GM19025 (cell line): ENCODE results near the gene RAB3IP.
"Not testable (repeated sequence)": the region's sequence is repeated elsewhere in the genome, so short reads cannot be mapped to it uniquely, and the experiment has no call there.

ENCODE experiments used
- ATAC-seq: cut with Tn5 transposase; IDR thresholded peaks from one replicate; pipeline ENCODE4 v1.9.1; 2021; ENCODE audit warnings: mild to moderate bottlenecking, low read depth, moderate library complexity; ENCODE audit not compliant: unreplicated experiment

RAB3IP gene

DNA sequence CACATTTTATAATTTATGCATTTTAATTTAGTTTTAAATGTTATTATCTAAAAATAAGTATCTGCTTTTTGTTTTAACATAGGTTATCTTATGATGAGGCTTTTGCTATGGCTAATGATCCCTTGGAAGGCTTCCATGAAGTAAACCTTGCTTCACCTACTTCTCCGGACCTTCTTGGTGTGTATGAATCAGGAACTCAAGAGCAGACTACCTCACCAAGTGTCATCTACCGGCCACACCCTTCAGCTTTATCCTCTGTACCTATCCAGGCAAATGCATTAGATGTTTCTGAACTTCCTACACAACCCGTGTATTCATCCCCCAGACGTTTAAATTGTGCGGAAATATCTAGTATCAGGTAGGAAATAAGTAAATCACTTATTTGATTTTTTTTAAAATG, 16.6 kb downstream of the RAB3IP start:
- no peak for ATAC-seq

DNA sequence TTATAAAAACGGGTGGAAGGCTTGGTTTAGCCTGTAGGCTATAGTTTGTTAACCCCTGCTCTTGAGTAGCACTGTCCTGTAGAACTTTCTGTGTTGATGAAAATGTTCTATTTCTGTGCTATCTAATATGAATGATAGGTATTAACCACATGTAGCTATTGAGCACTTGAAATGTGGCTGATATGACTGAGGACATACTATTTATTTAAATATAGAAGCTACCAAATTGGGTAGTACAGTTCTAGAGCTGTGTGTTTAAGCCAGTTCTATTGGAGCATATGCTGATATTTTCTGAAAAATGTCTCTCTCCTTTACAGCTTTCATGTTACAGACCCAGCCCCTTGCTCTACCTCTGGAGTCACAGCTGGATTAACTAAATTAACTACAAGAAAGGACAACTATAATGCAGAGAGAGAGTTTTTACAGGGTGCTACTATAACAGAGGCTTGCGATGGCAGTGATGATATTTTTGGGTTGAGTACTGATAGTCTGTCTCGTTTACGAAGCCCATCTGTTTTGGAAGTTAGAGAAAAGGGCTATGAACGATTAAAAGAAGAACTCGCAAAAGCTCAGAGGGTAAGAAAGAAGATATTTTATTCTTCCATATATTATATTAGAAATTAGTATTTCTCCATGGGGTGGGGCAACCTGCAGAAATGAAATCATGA, 17.6 kb downstream of the RAB3IP start:
- ATAC-seq, result no peak

DNA sequence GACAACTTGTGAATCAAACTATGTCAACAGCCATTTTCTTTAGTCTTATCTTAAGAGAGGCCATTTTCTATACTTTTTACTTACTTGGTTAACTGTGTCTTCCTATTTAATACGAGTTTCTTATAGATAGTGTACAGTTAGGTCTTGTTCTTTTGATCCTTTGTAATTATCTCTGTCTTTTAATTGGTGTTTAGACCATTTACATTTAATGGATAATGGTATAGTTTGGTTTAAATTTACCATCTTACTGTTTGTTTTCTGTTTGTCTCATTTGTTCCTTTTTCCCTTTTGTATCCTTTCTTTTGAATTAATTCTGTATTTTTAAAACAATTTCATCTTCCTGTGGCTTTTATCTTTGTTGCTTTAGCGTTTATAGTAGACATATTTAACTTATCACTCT, 19.4 kb downstream of the RAB3IP start:
- no peak for ATAC-seq

DNA sequence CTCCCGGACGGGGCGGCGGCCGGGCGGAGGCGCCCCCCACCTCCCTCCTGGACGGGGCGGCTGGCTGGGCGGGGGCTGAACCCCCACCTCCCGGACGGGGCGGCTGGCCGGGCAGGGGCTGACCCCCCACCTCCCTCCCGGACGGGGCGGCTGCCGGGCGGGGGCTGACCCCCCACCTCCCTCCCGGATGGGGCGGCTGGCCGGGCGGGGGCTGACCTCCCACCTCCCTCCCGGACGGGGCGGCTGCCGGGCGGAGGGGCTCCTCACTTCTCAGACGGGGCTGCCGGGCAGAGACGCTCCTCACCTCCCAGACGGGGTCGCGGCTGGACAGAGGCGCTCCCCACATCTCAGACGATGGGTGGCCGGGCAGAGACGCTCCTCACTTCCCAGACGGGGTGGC, 20.9 kb downstream of the RAB3IP start:
- not testable (repeated sequence) for ATAC-seq

DNA sequence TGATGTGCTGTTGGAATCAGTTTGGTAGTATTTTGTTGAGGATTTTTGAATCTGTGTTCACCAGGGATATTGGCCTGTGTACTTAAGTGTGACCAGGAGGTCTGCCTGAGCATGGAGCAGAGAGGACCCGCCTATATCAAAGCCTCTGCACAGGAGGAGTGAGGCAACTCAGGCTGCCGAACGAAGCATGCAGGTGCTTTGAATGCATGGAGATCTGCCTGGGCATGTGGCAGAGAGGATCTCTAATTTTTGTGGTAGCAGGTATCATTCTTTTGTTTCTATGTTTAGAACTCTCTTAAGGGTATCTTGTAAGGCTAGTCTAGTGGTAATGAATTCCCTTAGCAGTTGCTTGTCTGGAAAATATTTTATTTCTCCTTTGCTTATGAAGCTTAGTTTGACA, 26.9 kb downstream of the RAB3IP start:
- ATAC-seq, result no peak

DNA sequence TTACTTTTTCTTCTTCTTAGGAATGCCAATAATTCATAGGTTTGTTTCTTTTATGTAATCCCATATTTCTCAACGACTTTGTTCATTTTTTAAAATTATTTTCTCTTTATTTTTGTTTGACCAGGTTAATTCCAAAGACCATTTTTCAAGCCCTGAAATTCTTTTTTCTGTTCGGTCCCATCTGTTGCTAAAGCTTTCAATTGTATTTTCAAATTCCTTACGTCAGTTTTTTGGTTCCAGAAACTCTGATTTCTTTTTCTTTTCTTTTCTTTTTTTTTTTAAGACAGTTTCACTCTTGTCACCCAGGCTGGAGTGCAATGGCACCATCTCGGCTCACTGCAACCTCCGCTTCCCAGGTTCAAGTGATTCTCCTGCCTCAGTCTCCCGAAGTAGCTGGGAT, 27.6 kb downstream of the RAB3IP start:
- no peak for ATAC-seq

DNA sequence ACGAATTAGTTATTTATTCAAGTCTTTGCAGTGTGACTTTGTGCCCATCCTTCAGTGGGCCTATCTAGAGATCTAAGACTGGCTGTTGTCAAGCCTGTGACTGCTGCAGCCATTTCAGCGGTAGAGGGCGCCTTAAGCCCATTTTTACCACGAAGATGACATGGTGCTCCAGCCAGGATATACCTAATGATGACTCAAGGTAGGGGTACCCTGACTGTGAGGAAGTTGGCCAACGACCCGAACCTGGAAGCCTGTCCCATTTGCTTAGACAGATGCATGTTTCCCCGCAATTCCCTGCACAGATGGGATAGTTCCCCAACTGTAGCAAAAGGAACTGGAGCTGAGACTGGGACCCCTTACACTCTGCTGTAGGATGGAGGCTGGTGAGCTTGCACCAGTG, 41.3 kb downstream of the RAB3IP start:
- ATAC-seq, result no peak

DNA sequence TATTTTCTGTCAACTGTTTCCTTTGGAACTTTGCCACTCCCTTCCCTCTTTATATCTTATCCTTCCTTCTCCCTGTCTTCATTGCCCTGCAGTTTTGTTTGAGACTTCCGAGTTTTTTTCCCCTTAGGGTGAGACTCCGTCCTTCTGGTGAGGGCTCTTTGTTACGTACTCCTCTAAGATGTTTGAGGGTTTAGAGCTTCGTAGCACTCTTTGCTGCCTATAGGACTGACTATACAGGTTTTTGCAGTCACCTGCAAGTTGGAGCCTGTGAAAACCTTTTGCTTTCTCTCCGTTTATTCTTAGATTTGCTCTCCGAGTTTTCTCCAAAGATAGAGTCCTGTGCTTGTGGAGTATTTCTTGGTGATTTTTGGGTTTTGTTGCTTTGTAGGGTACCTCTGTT, 44.7 kb downstream of the RAB3IP start:
- ATAC-seq, result no peak

DNA sequence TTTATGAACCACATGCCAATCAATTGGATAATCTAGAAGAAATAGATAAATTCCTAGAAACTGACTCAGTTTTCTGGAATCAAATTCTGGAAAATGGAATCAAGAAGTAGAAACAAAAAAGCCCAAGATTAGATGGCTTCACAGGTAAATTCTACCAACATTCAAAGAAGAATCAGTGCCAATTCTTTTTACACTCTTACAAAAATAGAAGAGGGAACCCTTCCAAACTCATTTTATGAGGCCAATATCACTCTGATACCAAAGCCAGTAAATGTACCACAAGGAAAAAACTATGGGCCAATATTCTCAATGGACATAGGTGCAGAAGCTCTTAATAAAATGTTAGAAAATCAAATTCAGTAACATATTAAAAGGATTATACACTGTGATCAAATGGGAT, 50.7 kb downstream of the RAB3IP start:
- no peak for ATAC-seq

DNA sequence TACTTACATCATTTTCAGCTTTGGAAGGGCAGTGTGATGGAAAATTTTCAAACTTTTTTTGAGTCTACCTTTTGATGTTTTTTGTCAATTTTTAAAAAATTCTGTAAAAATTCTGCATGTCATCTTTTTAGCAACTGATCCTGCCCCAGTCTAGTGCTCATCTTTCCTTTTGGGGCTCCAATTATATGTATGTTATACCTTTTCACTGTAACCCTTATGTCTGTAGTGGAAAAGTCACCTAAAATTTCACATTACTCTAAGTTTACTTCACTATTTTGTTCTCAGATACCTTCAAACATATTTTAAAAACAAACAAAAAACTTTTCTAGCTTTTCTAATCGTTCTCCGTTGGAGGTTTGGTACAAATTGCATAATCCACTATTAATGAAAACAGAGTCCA, 53.9 kb downstream of the RAB3IP start:
- no peak for ATAC-seq

DNA sequence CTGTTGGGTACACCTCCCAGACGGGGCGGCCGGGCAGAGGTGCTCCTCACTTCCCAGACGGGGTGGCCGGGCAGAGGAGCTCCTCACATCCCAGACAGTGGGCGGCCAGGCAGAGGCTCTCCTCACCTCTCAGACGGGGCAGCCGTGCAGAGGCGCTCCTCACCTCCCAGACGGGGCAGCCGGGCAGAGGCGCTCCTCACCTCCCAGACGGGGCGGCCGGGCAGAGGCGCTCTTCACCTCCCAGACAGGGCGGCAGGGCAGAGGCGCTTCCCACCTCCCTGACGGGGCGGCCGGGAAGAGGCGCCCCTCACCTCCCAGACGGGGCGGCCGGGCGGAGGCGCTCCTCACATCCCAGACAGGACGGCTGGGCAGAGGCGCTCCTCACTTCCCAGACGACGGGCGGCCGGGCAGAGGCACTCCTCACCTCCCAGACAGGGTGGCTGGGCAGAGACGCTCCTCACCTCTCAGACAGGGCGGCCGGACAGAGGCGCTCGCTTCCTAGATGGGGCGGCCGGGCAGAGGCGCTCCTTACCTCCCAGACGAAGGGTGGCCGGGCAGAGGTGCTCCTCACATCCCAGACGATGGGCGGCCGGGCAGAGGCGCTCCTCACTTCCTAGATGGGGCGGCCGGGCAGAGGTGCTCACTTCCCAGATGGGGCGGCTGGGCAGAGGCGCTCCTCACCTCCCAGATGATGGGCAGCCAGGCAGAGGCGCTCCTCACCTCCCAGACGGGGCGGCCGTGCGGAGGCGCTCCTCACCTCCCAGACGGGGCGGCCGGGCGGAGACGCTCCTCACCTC, 68.6 kb downstream of the RAB3IP start:
- not testable (repeated sequence) for ATAC-seq

DNA sequence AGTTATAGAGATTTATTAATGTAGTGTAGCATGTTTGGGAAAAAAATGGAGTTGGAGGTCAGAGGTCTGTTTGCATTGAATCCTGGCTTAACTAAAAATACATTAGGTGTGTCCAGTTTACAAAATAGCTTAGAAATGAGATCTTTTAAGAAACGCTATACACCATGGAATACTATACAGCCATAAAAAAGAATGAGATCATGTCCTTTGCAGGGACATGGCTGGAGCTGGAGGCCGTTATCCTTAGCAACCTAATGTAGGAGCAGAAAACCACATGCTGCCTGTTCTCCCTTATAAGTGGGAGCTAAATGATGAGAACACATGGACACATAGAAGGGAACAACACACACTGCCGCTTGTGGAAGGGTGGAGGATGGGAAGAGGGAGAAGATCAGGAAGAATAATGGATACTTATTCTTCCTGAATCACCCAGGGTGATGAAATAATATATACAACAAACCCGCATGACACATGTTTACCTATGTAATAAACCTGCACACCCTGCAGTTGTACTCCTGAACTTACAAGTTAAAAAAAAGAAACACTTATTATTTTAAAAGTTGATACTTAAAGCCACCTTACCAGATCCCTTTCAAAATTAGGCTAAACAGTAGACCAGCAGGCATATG, 72.3 kb downstream of the RAB3IP start:
- no peak for ATAC-seq

DNA sequence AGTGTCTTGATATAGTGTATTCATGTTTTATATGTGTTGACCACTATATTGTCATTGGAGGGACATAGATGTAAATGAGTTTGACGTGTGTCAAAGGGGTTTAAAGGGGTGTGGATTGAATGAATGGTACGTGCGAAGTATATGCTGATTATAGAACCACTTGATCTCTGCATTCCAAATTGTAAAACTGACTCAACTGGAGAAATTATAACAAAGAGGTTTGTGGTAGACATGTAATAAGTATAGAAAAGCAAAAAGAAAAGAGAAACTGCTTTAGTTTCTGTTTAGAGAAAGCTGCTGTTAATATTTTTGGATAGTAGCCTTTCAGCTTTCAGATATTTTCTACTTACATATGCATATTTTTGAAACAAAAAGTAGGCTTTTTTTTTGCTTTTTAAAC, 77.4 kb downstream of the RAB3IP start:
- no peak for ATAC-seq

DNA sequence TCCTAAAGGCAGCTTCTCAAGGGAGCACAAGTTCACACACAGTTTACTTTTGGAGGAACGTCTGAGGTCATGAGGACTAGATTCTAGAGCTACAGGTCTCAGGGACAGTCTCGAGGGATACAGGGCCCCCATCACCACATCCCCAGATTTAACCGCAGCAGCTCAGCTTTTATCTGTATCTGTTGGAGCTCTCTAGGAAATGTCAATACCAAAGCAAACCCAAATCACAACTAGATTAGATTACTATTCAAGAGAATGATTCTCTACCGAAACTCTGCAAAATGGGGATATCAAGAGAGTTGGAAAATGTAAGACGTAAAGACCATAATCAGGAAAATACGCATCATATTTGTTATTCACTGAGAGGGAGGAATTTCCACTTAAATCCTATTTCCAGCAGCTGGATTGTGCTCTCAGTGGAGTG, 82.4 kb downstream of the RAB3IP start:
- no peak for ATAC-seq

DNA sequence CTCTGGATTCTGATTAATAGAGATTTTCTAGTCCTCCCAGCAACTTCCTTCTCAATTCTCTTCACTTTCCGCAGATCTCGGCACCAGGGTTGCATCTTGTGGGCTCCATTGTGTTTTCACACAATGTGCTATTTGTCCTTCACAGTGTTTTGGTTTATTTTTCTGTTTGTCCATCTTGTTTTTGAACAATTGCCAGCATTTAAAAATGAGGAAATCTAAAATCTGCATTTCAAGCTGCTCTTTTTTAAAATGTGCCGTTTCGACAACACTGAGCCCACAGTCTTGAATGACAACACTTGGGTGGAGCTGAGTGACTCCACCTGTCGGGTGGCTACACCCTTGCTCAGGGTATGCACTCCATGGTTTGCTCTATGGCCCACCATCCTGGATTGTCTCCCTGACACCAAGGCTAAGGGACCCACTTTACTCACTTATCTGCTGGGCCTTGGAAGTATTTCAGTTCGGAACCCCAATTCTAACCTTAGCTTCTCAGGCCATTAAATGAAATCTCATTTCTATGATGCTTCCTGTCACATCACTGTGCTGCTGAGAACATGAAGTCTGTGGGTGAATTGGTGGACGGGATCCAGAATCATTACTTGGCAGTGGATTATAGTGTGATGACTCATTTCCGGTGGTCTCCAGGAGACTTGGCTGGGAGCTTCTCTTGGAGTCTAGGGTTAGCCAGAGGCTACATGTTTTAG, 82.9 kb downstream of the RAB3IP start:
- ATAC-seq, result no peak

DNA sequence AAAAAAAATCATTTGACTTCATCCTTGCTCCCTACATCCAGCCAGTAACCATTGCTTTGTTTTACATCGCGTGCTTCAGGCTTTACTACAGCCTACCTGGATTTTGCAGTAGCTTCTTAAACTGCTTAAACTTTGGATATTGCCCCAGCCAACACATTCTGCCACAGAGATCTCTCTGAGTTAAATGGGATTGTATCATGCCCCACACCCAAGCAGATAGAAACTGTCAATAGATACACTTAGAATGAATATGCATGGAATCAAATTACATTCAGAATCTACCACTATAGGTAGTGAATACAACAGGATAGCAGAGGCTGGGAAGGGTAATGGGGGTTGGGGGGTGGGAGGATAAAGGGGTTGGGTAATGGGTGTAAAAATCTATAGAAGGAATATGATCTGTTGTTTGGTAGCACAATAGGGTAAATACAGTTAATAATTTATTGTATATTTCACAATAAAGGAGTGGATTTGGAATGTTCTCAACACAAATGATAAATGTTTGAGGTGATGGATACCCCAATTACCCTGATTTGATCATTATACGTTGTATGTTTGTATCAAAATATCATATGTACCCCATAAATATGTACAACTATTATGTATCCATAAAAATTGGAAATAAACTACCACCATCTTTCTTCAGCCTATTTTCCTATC, 83.7 kb downstream of the RAB3IP start:
- ATAC-seq, result no peak

DNA sequence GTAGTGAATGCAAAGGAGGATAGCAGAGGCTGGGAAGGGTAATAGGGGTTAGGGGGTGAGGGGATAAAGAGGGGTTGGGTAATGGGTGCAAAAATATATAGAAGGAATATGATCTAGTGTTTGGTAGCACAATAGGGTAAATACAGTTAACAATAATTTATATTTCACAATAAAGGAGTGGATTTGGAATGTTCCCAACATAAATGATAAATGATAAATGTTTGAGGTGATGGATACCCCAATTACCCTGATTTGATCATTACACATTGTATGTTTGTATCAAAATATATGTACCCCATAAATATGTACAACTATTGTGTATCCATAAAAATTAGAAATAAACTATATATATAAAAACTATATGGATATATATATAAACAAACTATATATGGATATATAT, 85.4 kb downstream of the RAB3IP start:
- ATAC-seq, result no peak

DNA sequence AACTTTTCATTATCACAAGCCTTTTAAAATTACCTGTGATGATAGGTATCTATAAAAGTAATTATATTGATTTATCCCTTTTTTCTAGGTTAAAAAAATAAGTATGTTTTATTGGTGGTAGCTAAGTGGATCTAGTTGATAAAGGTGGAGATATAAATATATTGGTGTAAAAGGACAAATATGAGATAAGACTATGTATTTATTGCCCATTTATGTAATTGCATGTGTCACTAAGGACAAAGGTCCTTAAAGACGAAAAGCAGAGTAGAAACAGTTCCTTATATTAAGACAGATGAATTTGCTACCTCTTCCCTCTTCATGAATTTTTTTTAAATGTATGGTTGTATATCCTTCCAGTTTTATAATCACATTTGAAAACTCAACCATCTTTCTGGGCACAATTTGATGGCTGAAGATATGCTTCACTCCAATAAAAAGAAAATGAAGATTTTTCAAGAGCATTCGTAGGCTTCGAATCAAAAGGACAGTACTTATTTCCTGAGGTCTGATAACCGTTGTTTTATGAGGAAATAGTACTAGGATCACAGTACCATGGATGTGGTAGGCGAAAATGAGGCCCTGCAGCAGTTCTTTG, 86.4 kb downstream of the RAB3IP start, which contains the start of gene MYRFL:
Gene MYRFL, plus strand, starts transcription at position 262 of the 595 bp plus-strand sequence. Its CDS starts 291 bp downstream, at position 553.
- no peak for ATAC-seq

DNA sequence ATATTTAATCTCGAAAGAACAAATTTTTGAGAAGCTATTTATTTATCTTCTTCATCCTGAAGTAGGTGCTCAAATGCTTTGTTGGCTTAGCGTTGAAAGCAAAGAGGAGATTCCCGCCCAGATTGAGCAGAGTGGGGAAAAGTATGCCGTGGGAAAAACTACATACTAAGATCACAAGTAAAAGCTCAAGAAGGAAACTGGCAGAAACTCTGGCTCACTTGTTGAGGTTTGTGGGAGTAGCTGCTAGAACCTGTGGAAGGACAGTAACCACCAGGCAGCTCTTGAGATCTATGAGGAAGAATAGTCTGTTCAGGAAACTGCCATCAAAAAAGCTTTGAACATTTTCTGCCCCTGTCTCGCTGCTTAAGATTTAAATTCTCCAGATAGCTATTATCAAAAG, 90.2 kb downstream of the RAB3IP start:
- ATAC-seq, result no peak

DNA sequence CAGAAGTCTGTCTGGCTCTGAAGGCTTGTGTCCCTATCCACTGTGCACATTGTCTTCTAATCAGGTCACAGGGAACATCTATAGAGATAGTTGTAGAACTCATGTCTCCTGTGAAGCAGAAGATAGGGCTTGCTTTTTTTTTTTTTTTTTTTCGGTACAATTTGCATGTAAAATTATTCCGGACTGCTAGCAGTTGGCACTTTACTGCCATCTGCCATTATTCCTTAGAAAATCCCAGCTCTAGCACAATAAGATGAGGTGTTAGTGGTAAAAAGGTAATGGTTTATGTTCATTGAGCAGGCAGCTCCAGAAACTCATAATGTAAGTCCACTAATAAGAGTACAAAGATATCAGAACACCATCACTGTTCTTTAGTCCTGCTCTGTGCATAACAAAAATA, 95.0 kb downstream of the RAB3IP start:
- no peak for ATAC-seq
